ENCODE results near the gene MAST3. TPM values are rescaled to one million over a fixed set of nuclear protein-coding genes. Genes with fewer than 3 reads are reported as not detected.
"Not testable (repeated sequence)": the region's sequence is repeated elsewhere in the genome, so short reads cannot be mapped to it uniquely, and the experiment has no call there.

MAST3 gene
- total RNA-seq, 1 donor from 2014 or later = 4.6 TPM

DNA sequence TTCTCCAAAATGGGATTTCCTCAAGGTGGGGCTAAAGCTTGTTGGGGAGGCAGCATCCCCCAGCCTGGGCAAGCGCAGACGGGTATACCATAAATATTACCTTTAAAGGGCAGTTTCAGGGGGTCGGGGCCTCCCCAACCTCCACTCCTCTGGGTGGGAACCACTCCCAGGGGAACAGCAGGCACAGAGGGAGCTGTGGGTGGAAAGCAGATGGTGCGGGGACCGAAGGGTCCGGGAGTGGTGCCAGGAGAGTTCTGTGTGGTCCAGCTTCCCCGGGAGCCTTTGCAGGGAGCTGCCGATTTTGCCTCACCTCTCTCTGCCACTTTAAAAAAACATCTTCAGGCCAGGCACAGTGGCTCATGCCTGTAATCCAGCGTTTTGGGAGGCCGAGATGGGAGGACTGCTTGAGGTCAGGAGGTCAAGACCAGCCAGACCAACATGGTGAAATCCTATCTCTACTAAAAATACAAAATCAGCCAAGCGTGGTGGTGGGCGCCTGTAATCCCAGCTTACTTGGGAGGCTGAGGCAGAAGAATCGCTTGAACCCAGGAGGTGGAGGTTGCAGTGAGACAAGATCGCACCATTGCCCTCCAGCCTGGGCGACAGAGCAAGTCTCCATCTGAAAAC lies 5.5 kb downstream of the MAST3 start:
- TF ChIP-seq, protein P1, sequence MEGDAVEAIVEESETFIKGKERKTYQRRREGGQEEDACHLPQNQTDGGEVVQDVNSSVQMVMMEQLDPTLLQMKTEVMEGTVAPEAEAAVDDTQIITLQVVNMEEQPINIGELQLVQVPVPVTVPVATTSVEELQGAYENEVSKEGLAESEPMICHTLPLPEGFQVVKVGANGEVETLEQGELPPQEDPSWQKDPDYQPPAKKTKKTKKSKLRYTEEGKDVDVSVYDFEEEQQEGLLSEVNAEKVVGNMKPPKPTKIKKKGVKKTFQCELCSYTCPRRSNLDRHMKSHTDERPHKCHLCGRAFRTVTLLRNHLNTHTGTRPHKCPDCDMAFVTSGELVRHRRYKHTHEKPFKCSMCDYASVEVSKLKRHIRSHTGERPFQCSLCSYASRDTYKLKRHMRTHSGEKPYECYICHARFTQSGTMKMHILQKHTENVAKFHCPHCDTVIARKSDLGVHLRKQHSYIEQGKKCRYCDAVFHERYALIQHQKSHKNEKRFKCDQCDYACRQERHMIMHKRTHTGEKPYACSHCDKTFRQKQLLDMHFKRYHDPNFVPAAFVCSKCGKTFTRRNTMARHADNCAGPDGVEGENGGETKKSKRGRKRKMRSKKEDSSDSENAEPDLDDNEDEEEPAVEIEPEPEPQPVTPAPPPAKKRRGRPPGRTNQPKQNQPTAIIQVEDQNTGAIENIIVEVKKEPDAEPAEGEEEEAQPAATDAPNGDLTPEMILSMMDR (IDR thresholded peaks at IDR 0.05; ENCODE audit: insufficient read depth, low read length, poor library complexity, severe bottlenecking) = no peak
- peaks cover 24% of the 10 kb centered on the region for H3K27me3 ChIP-seq (ENCODE audit: control insufficient read depth, insufficient read depth, low read length)

DNA sequence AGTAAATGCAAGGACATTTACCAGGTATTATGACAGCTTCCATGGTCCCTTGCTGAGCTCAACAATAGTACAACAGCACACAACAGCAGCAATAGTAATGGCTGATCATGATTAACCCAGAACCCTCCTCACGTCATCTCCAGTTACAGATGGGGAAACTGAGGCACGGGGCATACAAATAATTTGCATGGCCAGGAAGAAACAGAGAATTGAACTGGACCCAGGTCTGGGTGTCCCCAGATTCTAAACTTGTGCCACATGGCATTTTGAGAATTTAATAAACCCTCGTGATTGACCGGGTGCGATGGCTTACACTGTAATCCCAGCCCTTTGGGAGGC lies 7.2 kb downstream of the MAST3 start:
- Histone ChIP-seq H3K27me3 (ENCODE audit: control insufficient read depth, insufficient read depth, low read length) (peaks cover 11% of the 10 kb centered on the region), H3K4me3 (ENCODE audit: low read depth, low read length) (peak overlapping the region; percentile 31), H3K36me3 (ENCODE audit: control insufficient read depth, insufficient read depth, low read length) (no peaks in the 10 kb centered on the region)
- no peak for DNase-seq (ENCODE audit: low read depth)
- TF ChIP-seq, protein P1 (IDR thresholded peaks at IDR 0.05; ENCODE audit: insufficient read depth, low read length, poor library complexity, severe bottlenecking) = no peak

More for the DNA sequence above, 5.5 kb downstream of the MAST3 start:
- Histone ChIP-seq H3K36me3 (ENCODE audit: control insufficient read depth, insufficient read depth, low read length) (no peaks in the 10 kb centered on the region), H3K4me3 (ENCODE audit: low read depth, low read length) (no peak overlapping the region)
- DNase-seq (ENCODE audit: low read depth) = no peak

DNA sequence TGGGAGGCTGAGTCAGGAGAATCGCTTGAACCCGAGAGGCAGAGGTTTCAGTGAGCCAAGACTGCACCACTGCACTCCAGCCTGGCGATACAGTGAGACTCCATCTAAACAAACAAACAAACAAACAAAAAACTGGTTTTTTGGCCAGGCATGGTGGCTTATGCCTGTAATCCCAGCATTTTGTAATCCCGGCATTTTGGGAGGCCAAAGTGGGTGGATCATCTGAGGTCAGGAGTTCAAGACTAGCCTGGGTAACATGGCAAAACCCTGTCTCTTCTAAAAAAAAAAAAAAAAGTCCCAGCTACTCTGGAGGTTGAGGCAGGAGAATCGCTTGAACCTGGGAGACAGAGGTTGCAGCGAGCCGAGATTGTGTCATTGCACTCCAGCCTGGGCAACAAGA lies 7.7 kb downstream of the MAST3 start:
- H3K4me3 ChIP-seq (ENCODE audit: low read depth, low read length); DNase-seq (ENCODE audit: low read depth); H3K36me3 ChIP-seq (ENCODE audit: control insufficient read depth, insufficient read depth, low read length): not testable (repeated sequence)
- peaks cover 10% of the 10 kb centered on the region for H3K27me3 ChIP-seq (ENCODE audit: control insufficient read depth, insufficient read depth, low read length)

DNA sequence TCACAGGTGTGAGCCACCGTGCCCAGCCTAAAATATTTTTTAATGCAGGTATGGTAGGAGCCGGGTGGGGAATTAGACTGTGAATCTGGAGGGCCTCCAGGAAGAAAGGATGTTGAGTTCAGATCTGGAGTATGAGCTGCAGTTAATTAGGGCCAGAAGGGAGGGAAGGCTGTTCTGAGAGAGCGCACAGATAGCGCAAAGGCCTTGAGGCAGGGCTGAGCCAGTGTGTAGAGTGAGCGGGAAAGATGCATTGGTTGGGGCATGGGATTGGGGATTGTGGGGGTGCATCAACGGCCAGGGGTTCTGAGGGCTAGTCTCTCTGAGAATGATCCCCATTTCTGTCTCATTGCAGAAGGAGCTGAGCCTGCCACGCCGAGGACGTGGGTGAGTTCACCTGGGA lies 9.7 kb downstream of the MAST3 start:
- Histone ChIP-seq H3K36me3 (ENCODE audit: control insufficient read depth, insufficient read depth, low read length) (no peaks in the 10 kb centered on the region), H3K27me3 (ENCODE audit: control insufficient read depth, insufficient read depth, low read length) (peaks cover 8% of the 10 kb centered on the region), H3K4me3 (ENCODE audit: low read depth, low read length) (no peak overlapping the region)
- no peak for DNase-seq (ENCODE audit: low read depth)
- TF ChIP-seq, protein P1 (IDR thresholded peaks at IDR 0.05; ENCODE audit: insufficient read depth, low read length, poor library complexity, severe bottlenecking) = no peak

DNA sequence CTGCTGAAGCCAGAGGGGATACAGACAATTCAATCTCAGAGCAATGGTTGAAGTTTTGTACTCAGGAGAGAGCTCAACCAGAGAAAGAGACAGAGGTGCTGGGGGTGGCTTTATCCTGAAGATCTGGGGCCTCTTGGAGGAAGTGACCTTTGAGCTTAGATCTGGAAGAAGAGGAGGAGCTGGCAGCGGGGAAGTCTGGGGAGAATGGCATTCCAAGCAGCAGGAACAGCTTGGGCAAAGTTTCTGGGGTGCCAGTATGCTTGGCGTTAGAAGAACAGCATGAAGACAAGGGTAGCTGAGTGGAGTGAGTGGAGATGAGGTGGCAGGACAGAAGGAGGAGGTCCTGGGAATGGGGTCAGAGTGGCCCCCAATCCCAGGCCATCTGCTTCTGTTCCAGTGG lies 11.3 kb downstream of the MAST3 start:
- Histone ChIP-seq H3K27me3 (ENCODE audit: control insufficient read depth, insufficient read depth, low read length) (peaks cover 5% of the 10 kb centered on the region), H3K36me3 (ENCODE audit: control insufficient read depth, insufficient read depth, low read length) (no peaks in the 10 kb centered on the region), H3K4me3 (ENCODE audit: low read depth, low read length) (no peak overlapping the region)
- DNase-seq (ENCODE audit: low read depth) = no peak
- TF ChIP-seq, protein P1 (IDR thresholded peaks at IDR 0.05; ENCODE audit: insufficient read depth, low read length, poor library complexity, severe bottlenecking) = no peak

DNA sequence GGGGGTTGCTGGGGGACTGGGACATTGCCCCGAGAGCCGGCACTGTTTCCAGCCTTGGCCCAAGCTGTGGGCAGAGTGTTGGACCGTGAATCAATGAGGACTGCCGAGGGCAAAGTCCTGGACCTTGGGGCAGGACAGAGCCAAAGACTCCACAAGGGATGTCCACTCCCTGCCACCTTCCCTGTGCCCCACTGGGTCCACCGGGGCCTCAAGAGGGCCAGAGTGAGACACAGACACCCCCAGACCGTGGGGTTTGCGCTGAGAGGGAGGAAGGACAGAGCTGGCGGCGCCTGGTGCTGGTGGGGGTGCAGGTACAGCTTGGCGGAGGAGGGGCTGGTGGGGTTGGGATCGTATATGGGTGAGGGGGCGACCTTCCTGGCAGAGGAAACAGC lies 11.8 kb downstream of the MAST3 start:
- TF ChIP-seq, protein P1 (IDR thresholded peaks at IDR 0.05; ENCODE audit: insufficient read depth, low read length, poor library complexity, severe bottlenecking) = no peak
- Histone ChIP-seq H3K36me3 (ENCODE audit: control insufficient read depth, insufficient read depth, low read length) (no peaks in the 10 kb centered on the region), H3K27me3 (ENCODE audit: control insufficient read depth, insufficient read depth, low read length) (peaks cover 5% of the 10 kb centered on the region), H3K4me3 (ENCODE audit: low read depth, low read length) (peak overlapping the region; percentile 80)
- DNase-seq (ENCODE audit: low read depth) = no peak
